Testis (tissue), 2 donors: ENCODE results near the gene BACH2.

Experiments used
- CTCF ChIP-seq, 3 experiments: fragments of 450-650 bp in 2 of 3; fragments of 200-600 bp in 1 of 3; sonication (generic) in 1 of 3; IDR thresholded peaks; one replicate each; pipeline ENCODE4 v1.5.1; 2016 to 2019; ENCODE audit warnings: antibody characterized with exemption in 3 of 3, mild to moderate bottlenecking in 2 of 3, moderate library complexity in 1 of 3
- POLR2A ChIP-seq: fragments of 450-650 bp; IDR thresholded peaks from one replicate; pipeline ENCODE4 v1.6.1; 2017; ENCODE audit warnings: antibody characterized with exemption, mild to moderate bottlenecking, moderate library complexity

GRCh38 chr6:90151576-90152422 lies 144.8 kb downstream of the BACH2 start:
- TF ChIP-seq CTCF (IDR thresholded peaks at IDR 0.05) (no peak), POLR2A (no peak)
